ENCODE data around the gene ZMYND19.

DNA sequence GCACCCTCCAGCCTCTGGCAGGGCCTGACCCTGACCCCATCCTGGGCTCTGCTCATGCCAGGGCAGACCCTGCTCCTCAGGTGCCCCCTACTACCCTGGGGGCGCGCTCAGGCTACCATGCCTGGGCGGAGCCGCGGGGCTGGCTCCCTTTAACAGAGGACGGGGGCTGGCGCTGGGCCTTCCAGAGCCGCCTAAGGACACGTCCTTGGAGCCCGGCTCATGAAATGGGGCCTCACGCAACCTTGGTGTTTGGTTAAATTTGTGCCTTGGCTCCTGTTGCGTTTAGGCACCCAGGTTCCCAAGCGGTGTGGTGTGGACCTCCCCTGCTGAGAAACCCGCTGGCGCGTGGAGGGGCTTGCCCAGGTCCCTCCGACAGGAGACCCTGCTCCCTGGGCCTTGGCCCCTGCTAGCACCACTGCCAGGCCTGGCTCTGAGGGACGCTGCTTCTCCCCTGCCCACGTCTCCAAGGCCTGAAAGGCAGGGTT lies 25.1 kb upstream of the ZMYND19 start:
- TF ChIP-seq, protein P1, sequence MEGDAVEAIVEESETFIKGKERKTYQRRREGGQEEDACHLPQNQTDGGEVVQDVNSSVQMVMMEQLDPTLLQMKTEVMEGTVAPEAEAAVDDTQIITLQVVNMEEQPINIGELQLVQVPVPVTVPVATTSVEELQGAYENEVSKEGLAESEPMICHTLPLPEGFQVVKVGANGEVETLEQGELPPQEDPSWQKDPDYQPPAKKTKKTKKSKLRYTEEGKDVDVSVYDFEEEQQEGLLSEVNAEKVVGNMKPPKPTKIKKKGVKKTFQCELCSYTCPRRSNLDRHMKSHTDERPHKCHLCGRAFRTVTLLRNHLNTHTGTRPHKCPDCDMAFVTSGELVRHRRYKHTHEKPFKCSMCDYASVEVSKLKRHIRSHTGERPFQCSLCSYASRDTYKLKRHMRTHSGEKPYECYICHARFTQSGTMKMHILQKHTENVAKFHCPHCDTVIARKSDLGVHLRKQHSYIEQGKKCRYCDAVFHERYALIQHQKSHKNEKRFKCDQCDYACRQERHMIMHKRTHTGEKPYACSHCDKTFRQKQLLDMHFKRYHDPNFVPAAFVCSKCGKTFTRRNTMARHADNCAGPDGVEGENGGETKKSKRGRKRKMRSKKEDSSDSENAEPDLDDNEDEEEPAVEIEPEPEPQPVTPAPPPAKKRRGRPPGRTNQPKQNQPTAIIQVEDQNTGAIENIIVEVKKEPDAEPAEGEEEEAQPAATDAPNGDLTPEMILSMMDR (IDR thresholded peaks at IDR 0.05), result no peak
- no peak for TF ChIP-seq REST (IDR thresholded peaks at IDR 0.05; ENCODE audit: insufficient read depth in 1 of 2, low read depth in 2 of 2, low read length in 1 of 2)
